IPS-18a (cell line): ENCODE measurements around the gene STS.

Source experiments
- H3K27ac ChIP-seq: one replicate; pipeline ENCODE4 v1.5.1; 2013; ENCODE audit warnings: low read length
- H3K27me3 ChIP-seq: one replicate; pipeline ENCODE4 v1.6.1; 2013; ENCODE audit warnings: mild to moderate bottlenecking, low read length; ENCODE audit not compliant: control insufficient read depth, insufficient read depth
- H3K36me3 ChIP-seq: one replicate; pipeline ENCODE4 v1.6.1; 2013; ENCODE audit warnings: low read depth, low read length; ENCODE audit not compliant: control insufficient read depth
- H3K4me1 ChIP-seq: one replicate; pipeline ENCODE4 v1.6.1; 2013; ENCODE audit warnings: low read depth, low read length; ENCODE audit not compliant: control insufficient read depth
- H3K4me3 ChIP-seq: one replicate; pipeline ENCODE4 v1.5.1; 2013; ENCODE audit warnings: low read length
- H3K9ac ChIP-seq: one replicate; pipeline ENCODE4 v1.6.1; 2013; ENCODE audit warnings: mild to moderate bottlenecking, low read length, moderate library complexity
- H3K9me3 ChIP-seq: one replicate; pipeline ENCODE4 v1.6.1; 2013; ENCODE audit warnings: low read depth, low read length; ENCODE audit not compliant: control insufficient read depth

STS gene

GRCh38 chrX:7147413-7147977 is at the start of gene STS:
TSS of gene STS (plus strand) at chrX:7147712. CDS start at chrX:7253200, 105,488 bp downstream.
- H3K4me3 ChIP-seq: peak within 1 kb of the TSS; percentile 98
- H3K9me3 ChIP-seq: no peaks in the 10 kb centered on the region
- H3K9ac ChIP-seq: peak within 1 kb of the TSS; percentile 68
- peaks cover 4% of the 10 kb centered on the region for H3K4me1 ChIP-seq
- no peak within 1 kb of the TSS for H3K27ac ChIP-seq
- H3K27me3 ChIP-seq: no peaks in the 10 kb centered on the region
- no peaks in the 10 kb centered on the region for H3K36me3 ChIP-seq

- peak overlapping the region; percentile 52 for H3K27ac ChIP-seq
- H3K4me3 ChIP-seq: peak overlapping the region; percentile 11
- H3K36me3 ChIP-seq: no peaks in the 10 kb centered on the region
- H3K9me3 ChIP-seq: no peaks in the 10 kb centered on the region
- no peak overlapping the region for H3K9ac ChIP-seq
- H3K27me3 ChIP-seq: no peaks in the 10 kb centered on the region
- peaks cover 8% of the 10 kb centered on the region for H3K4me1 ChIP-seq
These were observed 47.5 kb upstream of the STS start for GRCh38 chrX:7100022-7100421.

GRCh38 chrX:7102119-7102518 is 45.4 kb upstream of the STS start:
- Histone ChIP-seq H3K9ac (no peak overlapping the region), H3K4me3 (no peak overlapping the region), H3K27me3 (no peaks in the 10 kb centered on the region), H3K27ac (no peak overlapping the region), H3K9me3 (no peaks in the 10 kb centered on the region), H3K4me1 (peaks cover 8% of the 10 kb centered on the region), H3K36me3 (no peaks in the 10 kb centered on the region)

- Histone ChIP-seq H3K27ac (no peak overlapping the region), H3K9ac (no peak overlapping the region), H3K27me3 (no peaks in the 10 kb centered on the region), H3K4me1 (peaks cover 19% of the 10 kb centered on the region), H3K9me3 (no peaks in the 10 kb centered on the region), H3K4me3 (no peak overlapping the region), H3K36me3 (no peaks in the 10 kb centered on the region)
These were observed 40.9 kb upstream of the STS start for GRCh38 chrX:7106649-7107048.

- no peaks in the 10 kb centered on the region for H3K9me3 ChIP-seq
- no peak overlapping the region for H3K27ac ChIP-seq
- H3K36me3 ChIP-seq: no peaks in the 10 kb centered on the region
- H3K9ac ChIP-seq: no peak overlapping the region
- H3K4me3 ChIP-seq: no peak overlapping the region
- peaks cover 20% of the 10 kb centered on the region for H3K4me1 ChIP-seq
- H3K27me3 ChIP-seq: no peaks in the 10 kb centered on the region
These were observed 39.5 kb upstream of the STS start for GRCh38 chrX:7108030-7108429.

- Histone ChIP-seq H3K9ac (no peak overlapping the region), H3K36me3 (no peaks in the 10 kb centered on the region), H3K4me3 (no peak overlapping the region), H3K27me3 (no peaks in the 10 kb centered on the region), H3K4me1 (peaks cover 20% of the 10 kb centered on the region), H3K9me3 (no peaks in the 10 kb centered on the region), H3K27ac (no peak overlapping the region)
These were observed 38.4 kb upstream of the STS start for GRCh38 chrX:7109049-7109531.

GRCh38 chrX:7109838-7110793 is 37.4 kb upstream of the STS start:
- H3K9me3 ChIP-seq: no peaks in the 10 kb centered on the region
- H3K36me3 ChIP-seq: no peaks in the 10 kb centered on the region
- no peak overlapping the region for H3K27ac ChIP-seq
- no peak overlapping the region for H3K4me3 ChIP-seq
- no peaks in the 10 kb centered on the region for H3K27me3 ChIP-seq
- no peak overlapping the region for H3K9ac ChIP-seq
- peaks cover 20% of the 10 kb centered on the region for H3K4me1 ChIP-seq

- Histone ChIP-seq H3K9ac (no peak overlapping the region), H3K36me3 (no peaks in the 10 kb centered on the region), H3K4me3 (no peak overlapping the region), H3K4me1 (peaks cover 20% of the 10 kb centered on the region), H3K9me3 (no peaks in the 10 kb centered on the region), H3K27me3 (no peaks in the 10 kb centered on the region), H3K27ac (no peak overlapping the region)
These were observed 36.7 kb upstream of the STS start for GRCh38 chrX:7110821-7111276.

GRCh38 chrX:7111518-7111917 is 36.0 kb upstream of the STS start:
- H3K27me3 ChIP-seq: no peaks in the 10 kb centered on the region
- no peaks in the 10 kb centered on the region for H3K9me3 ChIP-seq
- H3K9ac ChIP-seq: no peak overlapping the region
- peaks cover 20% of the 10 kb centered on the region for H3K4me1 ChIP-seq
- H3K4me3 ChIP-seq: no peak overlapping the region
- H3K36me3 ChIP-seq: no peaks in the 10 kb centered on the region
- H3K27ac ChIP-seq: no peak overlapping the region

- Histone ChIP-seq H3K27ac (no peak overlapping the region), H3K27me3 (no peaks in the 10 kb centered on the region), H3K9me3 (no peaks in the 10 kb centered on the region), H3K4me3 (no peak overlapping the region), H3K4me1 (peaks cover 20% of the 10 kb centered on the region), H3K36me3 (no peaks in the 10 kb centered on the region), H3K9ac (no peak overlapping the region)
These were observed 35.4 kb upstream of the STS start for GRCh38 chrX:7112071-7112470.

- no peaks in the 10 kb centered on the region for H3K9me3 ChIP-seq
- no peak overlapping the region for H3K27ac ChIP-seq
- H3K36me3 ChIP-seq: no peaks in the 10 kb centered on the region
- no peak overlapping the region for H3K4me3 ChIP-seq
- no peak overlapping the region for H3K9ac ChIP-seq
- H3K4me1 ChIP-seq: peaks cover 8% of the 10 kb centered on the region
- H3K27me3 ChIP-seq: no peaks in the 10 kb centered on the region
These were observed 32.0 kb upstream of the STS start for GRCh38 chrX:7115557-7115956.
